SJSA1 (cell line): ENCODE results near the gene XPO1. TPM values are rescaled to one million over a fixed set of nuclear protein-coding genes. Genes with fewer than 3 reads are reported as not detected.
"Not testable (repeated sequence)": the region's sequence is repeated elsewhere in the genome, so short reads cannot be mapped to it uniquely, and the experiment has no call there.

Source experiments
- DNase-seq, 2 experiments: peaks; one replicate each; pipeline ENCODE4 v3.0.0-alpha.2; 2015 to 2020; ENCODE audit warnings: low spot score in 2 of 2, low read depth in 1 of 2
- H3K27ac ChIP-seq: fragments of 250-450 bp; sonication (Bioruptor Pico); 2 replicates; pipeline ENCODE4 v1.5.1; 2020; ENCODE audit warnings: mild to moderate bottlenecking, moderate library complexity
- H3K27me3 ChIP-seq: fragments of 250-450 bp; sonication (Bioruptor Pico); replicated peaks from 2 replicates; pipeline ENCODE4 v1.5.1; 2020; ENCODE audit warnings: mild to moderate bottlenecking, moderate library complexity
- H3K36me3 ChIP-seq: fragments of 250-450 bp; sonication (Bioruptor Pico); 2 replicates; pipeline ENCODE4 v1.5.1; 2020; ENCODE audit warnings: mild to moderate bottlenecking
- H3K4me1 ChIP-seq: fragments of 250-450 bp; sonication (Bioruptor Pico); replicated peaks from 2 replicates; pipeline ENCODE4 v1.6.1; 2021; ENCODE audit warnings: mild to moderate bottlenecking
- H3K4me3 ChIP-seq: fragments of 250-450 bp; sonication (Bioruptor Pico); 2 replicates; pipeline ENCODE4 v1.5.1; 2020; ENCODE audit warnings: mild to moderate bottlenecking
- H3K9me3 ChIP-seq: fragments of 250-450 bp; sonication (Bioruptor Pico); replicated peaks from 2 replicates; pipeline ENCODE4 v1.5.1; 2020; ENCODE audit warnings: mild to moderate bottlenecking
- total RNA-seq: library from RNA; depleted of rRNA; stranded (reverse); fragments of >200 nt; shearing (Covaris generic); gene quantifications from 2 replicates; pipeline ENCODE4 v1.2.3, GENCODE V29; 2014

The XPO1 gene
- total RNA-seq, 1 experiment from 2014 or later = 241 TPM

DNA sequence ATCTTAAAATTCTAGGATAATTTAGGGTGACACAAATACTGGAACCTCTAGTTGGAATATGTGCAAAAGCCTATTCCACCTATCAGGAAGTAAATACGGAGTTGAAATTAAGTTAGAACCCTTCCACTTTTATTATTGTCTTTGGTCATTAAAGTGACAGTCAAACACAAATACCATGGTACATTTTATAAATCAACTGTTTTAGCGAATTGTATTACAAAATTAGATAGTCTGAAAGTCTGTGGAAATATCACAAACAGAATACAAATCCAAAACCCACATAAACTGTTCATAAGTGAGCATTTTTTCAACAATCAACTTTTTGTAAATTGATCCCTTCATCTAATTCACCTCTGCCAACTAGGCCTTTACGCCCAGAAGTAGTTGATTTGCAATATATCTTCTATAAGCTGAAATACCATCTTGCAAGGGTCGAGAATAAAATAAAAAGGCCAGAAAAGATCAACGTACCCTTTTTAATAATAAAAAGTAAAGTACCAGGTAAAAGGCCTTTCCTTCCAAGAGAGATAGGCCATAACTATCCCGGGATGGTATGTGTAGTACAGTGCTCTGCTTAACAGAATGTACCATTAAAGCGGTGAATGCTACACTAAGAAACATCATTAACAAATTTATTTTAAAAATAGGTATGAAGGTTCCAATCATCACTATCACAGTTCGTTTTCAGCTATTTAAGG lies 68.6 kb downstream of the XPO1 start:
- Histone ChIP-seq H3K27me3 (no peaks in the 10 kb centered on the region), H3K27ac (peak overlapping the region; percentile 17; the same call in 1 of the 2 replicates), H3K4me3 (peak overlapping the region; percentile 87), H3K36me3 (peaks cover 43% of the 10 kb centered on the region), H3K4me1 (peaks cover 12% of the 10 kb centered on the region), H3K9me3 (no peaks in the 10 kb centered on the region)
- DNase-seq = peak in 1 of 2 experiments; percentile 18

DNA sequence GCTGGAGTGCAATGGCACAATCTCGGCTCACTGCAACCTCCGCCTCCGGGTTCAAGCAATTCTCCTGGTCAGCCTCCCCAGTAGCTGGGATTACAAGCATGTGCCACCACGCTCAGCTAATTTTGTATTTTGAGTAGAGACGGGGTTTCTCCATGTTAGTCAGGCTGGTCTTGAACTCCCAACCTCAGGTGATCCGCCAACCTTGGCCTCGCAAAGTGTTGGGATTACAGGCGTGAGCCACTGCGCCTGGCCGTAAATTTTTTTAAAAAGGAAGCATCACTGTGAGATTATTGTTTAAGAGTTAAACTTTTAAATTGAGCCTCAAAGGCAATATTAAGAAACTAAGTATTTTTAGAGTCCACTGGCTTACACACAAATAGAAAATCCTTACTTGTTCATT lies 69.9 kb downstream of the XPO1 start:
- not testable (repeated sequence) for H3K27me3 ChIP-seq, H3K4me3 ChIP-seq, H3K27ac ChIP-seq, DNase-seq, H3K9me3 ChIP-seq
- Histone ChIP-seq H3K4me1 (peaks cover 12% of the 10 kb centered on the region), H3K36me3 (peaks cover 43% of the 10 kb centered on the region)

DNA sequence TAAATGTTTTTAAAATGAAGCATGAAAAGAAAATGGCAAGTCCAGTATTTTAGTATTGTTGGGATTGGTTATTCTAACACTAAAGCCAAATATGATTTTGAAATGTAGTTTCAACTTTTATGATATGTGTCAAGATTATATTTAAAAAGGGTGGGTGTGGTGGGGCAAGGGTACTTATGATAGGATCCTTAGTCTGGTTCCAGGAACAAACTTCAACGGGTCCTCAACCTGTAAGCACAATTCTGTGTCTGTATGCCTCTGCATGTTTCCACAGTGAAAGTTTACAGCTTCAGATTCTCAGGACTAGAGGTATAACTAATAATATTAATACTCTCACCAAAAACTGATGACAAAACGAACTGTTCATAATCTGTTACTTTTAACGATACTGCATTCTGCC lies 73.1 kb downstream of the XPO1 start:
- Histone ChIP-seq H3K36me3 (peaks cover 31% of the 10 kb centered on the region), H3K27me3 (no peaks in the 10 kb centered on the region), H3K27ac (no peak overlapping the region), H3K4me1 (peaks cover 6% of the 10 kb centered on the region), H3K9me3 (no peaks in the 10 kb centered on the region), H3K4me3 (no peak overlapping the region)
- no peak for DNase-seq

DNA sequence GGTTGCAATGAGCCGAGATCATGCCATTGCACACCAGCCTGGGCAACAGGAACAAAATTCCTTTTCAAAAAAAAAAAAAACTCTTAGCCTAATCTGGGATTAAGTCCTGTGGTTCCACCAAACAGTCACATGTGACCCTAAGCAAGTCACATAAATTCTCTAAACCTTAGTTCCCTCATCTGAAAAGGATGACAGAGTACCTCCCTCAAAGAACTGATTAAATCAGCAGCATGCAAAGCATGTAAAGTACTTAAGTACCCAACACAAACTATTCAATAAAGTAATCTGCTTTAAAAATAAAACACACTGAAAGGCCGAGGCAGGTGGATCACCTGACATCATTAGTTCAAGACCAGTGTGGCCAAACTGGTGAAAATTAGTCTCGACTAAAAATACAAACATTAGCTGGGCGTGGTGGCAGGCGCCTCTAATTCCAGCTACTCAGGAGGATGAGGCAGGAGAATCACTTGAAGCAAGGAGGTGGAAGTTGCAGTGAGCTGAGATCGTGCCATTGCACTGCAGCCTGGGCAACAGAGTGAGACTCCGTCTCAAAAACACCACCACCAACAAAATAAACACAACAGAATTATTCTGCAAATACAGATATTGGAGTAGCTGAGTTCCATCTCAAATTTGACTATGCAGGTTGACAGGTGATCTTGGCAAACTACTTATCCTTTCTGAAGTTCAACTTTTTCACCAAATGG lies 74.2 kb downstream of the XPO1 start:
- H3K4me1 ChIP-seq = peaks cover 10% of the 10 kb centered on the region
- no peak for DNase-seq
- H3K4me3 ChIP-seq = no peak overlapping the region
- H3K36me3 ChIP-seq = peaks cover 27% of the 10 kb centered on the region
- H3K27me3 ChIP-seq = no peaks in the 10 kb centered on the region
- H3K9me3 ChIP-seq = no peaks in the 10 kb centered on the region
- no peak overlapping the region for H3K27ac ChIP-seq

DNA sequence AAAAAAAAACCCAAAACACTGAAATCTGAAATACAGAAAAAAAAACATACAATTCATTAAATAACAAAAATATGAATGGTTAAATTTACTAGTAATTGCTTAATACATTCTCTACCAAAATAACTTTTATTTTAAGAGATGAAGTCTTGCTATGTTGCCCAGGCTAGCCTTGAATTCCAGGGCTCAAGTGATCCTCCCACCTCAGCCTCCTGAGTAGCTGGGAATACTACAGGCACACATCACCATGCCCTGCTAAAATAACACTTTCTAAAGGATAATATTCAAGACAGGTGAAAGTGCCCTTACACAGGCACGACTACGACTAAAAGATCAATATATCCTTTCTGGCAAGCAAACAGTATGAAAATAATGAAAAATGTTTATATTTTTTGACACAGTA lies 76.8 kb downstream of the XPO1 start:
- H3K4me1 ChIP-seq = peaks cover 10% of the 10 kb centered on the region
- H3K27me3 ChIP-seq = no peaks in the 10 kb centered on the region
- H3K9me3 ChIP-seq = no peaks in the 10 kb centered on the region
- no peak overlapping the region for H3K4me3 ChIP-seq
- peaks cover 6% of the 10 kb centered on the region; the same call in 1 of the 2 replicates for H3K36me3 ChIP-seq
- no peak for DNase-seq
- H3K27ac ChIP-seq = no peak overlapping the region

DNA sequence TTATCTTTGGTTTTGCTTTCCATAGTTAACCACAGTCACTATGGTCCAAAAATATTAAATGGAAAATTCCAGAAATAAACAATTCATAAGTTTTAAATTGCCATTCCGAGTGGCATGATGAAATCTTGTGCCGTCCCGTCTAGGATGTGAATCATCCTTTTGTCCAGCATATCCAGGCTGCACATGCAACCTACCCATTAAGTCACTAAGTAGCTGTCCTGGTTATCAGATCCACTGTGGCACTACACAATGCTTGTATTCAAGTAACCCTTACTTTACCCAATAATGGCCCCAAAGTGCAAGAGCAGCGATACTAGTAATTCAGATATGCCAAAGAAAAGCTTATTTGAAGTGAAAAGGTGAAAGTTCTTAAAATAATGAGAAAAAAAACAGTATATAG lies 78.0 kb downstream of the XPO1 start:
- H3K4me3 ChIP-seq = no peak overlapping the region
- H3K9me3 ChIP-seq = no peaks in the 10 kb centered on the region
- H3K4me1 ChIP-seq = peaks cover 10% of the 10 kb centered on the region
- peaks cover 2% of the 10 kb centered on the region; the same call in 1 of the 2 replicates for H3K36me3 ChIP-seq
- H3K27ac ChIP-seq = peak overlapping the region; percentile 43; the same call in 1 of the 2 replicates
- DNase-seq = peak in 1 of 2 experiments; percentile 21
- no peaks in the 10 kb centered on the region for H3K27me3 ChIP-seq

DNA sequence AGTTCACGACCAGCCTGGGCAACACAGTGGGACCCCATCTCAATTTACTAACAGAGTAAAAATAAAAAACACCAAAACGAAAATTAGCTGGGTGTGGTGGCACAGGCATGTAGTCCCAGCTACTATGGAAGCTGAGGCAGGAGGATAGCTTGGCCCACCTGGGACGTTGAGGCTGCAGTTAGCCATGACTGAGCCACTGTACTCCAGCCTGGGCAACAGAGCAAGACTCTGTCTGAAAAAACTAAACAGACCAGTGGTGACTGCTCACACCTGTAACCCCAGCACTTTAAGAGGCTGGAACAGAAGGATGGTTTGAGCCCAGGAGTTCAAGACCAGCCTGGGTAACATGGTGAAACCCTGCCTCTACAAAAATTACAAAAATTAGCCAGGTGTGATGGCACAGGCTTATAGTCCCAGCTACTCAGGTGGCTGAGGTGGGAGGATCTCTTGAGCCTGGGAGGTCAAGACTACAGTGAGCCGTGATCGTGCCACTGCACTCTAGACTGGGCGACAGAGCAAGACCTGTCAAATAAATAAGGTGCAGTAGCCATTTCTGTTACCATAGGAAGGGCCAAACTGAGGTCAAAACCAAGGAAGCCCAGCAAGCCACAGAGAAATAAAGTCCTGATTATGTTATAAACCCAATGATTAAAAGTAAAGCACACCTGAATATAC lies 81.3 kb downstream of the XPO1 start:
- no peak for DNase-seq
- Histone ChIP-seq H3K27ac (no peak overlapping the region), H3K27me3 (no peaks in the 10 kb centered on the region), H3K9me3 (no peaks in the 10 kb centered on the region), H3K4me1 (peaks cover 10% of the 10 kb centered on the region), H3K4me3 (no peak overlapping the region), H3K36me3 (peaks cover 4% of the 10 kb centered on the region; the same call in 1 of the 2 replicates)

DNA sequence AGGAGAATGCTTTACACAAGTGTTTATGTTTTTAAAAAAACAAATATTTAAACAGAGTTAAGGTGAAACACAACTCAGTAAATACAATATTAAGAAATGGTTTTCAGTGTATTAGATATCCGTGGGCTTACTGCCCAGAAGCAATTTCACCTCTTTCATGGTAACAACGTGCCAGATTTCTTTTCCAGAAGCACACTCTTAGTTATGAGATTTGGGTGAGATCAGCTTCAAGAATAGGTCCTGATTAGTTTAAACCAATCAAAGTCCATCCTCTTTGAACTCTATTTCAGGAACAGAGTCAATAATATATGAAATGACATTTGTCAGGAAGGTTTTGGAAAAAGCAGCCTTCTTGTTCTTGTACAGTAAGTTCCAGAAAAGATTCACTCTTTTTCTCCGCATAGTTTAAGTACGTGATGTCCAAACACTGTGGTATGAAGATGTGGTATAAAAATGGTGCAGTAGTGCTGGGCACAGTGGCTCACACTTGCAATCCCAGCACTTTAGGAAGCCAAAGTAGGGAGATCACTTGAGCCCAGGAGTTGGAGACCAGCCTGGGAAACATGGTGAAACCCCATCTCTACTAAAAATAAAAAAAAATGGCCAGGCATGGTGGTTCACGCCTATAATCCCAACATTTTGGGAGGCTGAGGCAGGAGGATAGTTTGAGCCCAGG lies 81.9 kb downstream of the XPO1 start:
- Histone ChIP-seq H3K9me3 (no peaks in the 10 kb centered on the region), H3K27me3 (no peaks in the 10 kb centered on the region), H3K4me3 (no peak overlapping the region), H3K4me1 (peaks cover 10% of the 10 kb centered on the region), H3K36me3 (peaks cover 4% of the 10 kb centered on the region; the same call in 1 of the 2 replicates), H3K27ac (no peak overlapping the region)
- DNase-seq = no peak

DNA sequence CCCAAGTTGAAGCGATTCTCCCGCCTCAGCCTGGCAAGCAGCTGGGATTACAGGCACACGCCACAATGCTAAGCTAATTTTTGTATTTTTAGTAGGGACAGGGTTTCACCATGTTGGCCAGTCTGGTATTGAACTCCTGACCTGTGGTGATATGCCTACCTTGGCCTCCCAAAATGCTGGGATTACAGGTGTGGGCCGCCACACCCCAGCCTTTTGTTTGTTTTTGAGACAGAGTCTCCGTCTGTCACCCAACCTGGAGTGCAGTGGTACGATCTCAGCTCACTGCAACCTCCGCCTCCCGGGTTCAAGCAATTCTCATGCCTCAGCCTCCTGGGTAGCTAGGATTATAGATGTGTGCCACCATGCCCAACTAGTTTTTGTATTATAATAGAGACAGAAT lies 83.2 kb downstream of the XPO1 start:
- DNase-seq, H3K4me1 ChIP-seq, H3K9me3 ChIP-seq, H3K27me3 ChIP-seq, H3K27ac ChIP-seq, H3K4me3 ChIP-seq, H3K36me3 ChIP-seq: not testable (repeated sequence)

DNA sequence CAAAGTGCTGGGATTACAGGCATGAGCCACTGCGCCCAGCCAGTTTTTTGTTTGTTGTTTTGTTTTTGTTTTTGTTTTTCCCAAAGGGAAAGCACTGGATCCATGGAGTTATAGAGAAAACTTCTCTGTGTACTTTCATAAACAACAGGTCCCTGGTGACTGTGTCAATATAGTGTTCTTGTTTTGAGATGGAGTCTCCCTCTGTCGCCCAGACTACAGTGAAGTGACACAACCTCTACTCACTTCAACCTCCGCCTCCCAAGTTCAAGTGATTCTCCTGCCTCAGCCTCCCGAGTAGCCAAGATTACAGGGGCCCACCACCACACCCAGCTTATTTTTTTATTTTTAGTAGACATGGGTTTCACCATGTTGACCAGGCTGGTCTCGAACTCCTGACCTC lies 83.8 kb downstream of the XPO1 start:
- H3K4me1 ChIP-seq = no peaks in the 10 kb centered on the region; the same call in 1 of the 2 replicates
- no peak for DNase-seq
- H3K4me3 ChIP-seq = no peak overlapping the region
- H3K36me3 ChIP-seq = peaks cover 9% of the 10 kb centered on the region; the same call in 1 of the 2 replicates
- H3K9me3 ChIP-seq = no peaks in the 10 kb centered on the region; the same call in 1 of the 2 replicates
- H3K27ac ChIP-seq = no peak overlapping the region
- no peaks in the 10 kb centered on the region for H3K27me3 ChIP-seq

DNA sequence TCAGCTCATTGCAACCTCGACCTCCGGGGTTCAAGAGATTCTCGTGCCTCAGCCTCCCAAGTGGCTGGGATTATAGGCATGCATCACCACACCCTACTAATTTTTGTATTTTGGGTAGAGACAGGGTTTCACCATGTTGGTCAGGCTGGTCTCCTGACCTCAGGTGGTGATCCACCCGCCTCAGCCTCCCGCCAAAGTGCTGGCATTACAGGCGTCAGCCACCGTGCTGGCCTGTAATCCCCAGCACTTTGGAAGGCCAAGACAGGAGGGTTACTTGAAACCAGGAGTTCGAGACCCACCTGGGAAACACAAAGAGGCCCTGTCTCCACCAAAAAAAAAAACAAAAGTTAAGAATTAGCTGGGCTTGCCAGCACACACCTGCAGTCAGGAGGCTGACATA lies 85.8 kb downstream of the XPO1 start:
- Histone ChIP-seq H3K4me1 (no peaks in the 10 kb centered on the region), H3K36me3 (peaks cover 9% of the 10 kb centered on the region; the same call in 1 of the 2 replicates), H3K9me3 (no peaks in the 10 kb centered on the region; the same call in 1 of the 2 replicates), H3K4me3 (no peak overlapping the region), H3K27me3 (no peaks in the 10 kb centered on the region), H3K27ac (no peak overlapping the region)
- DNase-seq = no peak

DNA sequence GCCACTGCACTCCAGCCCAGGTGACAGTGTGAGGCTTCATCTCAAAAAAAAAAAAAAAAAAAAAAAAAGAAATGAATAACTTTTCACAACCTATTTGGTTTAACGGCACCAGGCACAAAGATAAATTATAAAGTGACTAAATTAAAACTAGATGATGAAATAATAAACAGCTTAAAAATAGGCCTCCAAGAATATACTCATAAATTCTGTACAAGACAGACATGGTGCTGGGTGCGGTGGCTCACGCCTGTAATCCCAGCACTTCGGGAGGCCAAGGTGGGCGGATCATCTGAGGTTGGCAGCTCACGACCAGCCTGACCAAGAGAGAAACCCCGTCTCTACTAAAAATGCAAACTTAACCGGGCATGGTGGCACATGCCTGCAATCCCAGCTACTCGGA lies 87.0 kb downstream of the XPO1 start:
- no peaks in the 10 kb centered on the region; the same call in 1 of the 2 replicates for H3K9me3 ChIP-seq
- no peak overlapping the region for H3K27ac ChIP-seq
- H3K4me3 ChIP-seq = no peak overlapping the region
- no peaks in the 10 kb centered on the region for H3K4me1 ChIP-seq
- H3K27me3 ChIP-seq = no peaks in the 10 kb centered on the region
- H3K36me3 ChIP-seq = peaks cover 9% of the 10 kb centered on the region; the same call in 1 of the 2 replicates
- no peak for DNase-seq

DNA sequence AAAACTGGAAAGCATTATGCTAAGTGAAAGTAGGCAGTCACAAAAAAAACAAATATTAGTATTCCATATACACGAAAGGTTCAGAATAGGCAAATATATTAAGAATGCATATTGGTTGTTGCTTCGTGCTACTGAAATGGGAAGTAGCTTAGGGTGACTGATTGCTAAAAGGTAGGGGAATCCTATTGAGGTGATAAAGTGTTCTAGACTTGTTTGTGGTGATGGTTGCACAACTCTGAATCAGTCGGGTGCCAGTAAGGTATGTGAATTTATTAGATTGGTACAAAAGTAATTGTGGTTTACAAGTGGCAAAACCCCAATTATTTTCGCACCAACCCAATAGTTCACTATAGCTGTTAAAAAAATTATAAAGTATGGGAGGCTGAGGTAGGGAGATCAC lies 88.0 kb downstream of the XPO1 start:
- Histone ChIP-seq H3K4me1 (no peaks in the 10 kb centered on the region), H3K4me3 (no peak overlapping the region), H3K27me3 (no peaks in the 10 kb centered on the region), H3K9me3 (no peaks in the 10 kb centered on the region; the same call in 1 of the 2 replicates), H3K27ac (no peak overlapping the region), H3K36me3 (peaks cover 9% of the 10 kb centered on the region; the same call in 1 of the 2 replicates)
- DNase-seq = no peak
